ENCODE measurements around the gene FTCD.

FTCD gene

DNA sequence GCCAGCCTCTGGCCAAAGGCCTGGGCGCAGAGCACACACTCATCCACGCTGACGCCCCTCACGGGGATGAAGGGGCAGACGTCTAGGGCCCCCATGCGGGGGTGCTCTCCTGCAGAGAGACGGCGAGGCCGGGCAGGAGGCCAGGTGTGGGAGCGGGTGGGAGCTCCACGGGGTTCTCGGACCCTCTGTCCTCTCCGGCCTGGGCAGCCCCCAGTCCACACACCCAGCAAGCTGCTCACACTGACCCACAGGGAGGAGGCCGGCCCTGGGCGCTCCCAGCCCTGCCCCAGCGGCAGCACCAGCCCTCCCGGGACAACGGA lies 2.5 kb downstream of the FTCD start:
- no peaks in the 10 kb centered on the region for H3K36me3 ChIP-seq (ENCODE audit: insufficient read depth, low read length)
- H3K79me2 ChIP-seq (ENCODE audit: insufficient read depth, low read length) = no peaks in the 10 kb centered on the region
- DNase-seq (no peak), ATAC-seq (ENCODE audit: insufficient read depth, low read depth) (no peak)
- H3K9ac ChIP-seq (ENCODE audit: low read depth, low read length) = no peak overlapping the region
- no peaks in the 10 kb centered on the region for H3K4me1 ChIP-seq (ENCODE audit: insufficient read depth, low read length)
- H4K20me1 ChIP-seq (ENCODE audit: insufficient read depth, low read length) = peaks cover 3% of the 10 kb centered on the region; the same call in 1 of the 2 replicates
- H3K9me3 ChIP-seq (ENCODE audit: insufficient read depth, low read length, severe bottlenecking) = no peaks in the 10 kb centered on the region
- no peaks in the 10 kb centered on the region for H3K27me3 ChIP-seq (ENCODE audit: insufficient read depth, low read length, poor library complexity)
- H2AFZ ChIP-seq (ENCODE audit: low read depth, low read length) = no peak overlapping the region
- TF ChIP-seq, protein P1, sequence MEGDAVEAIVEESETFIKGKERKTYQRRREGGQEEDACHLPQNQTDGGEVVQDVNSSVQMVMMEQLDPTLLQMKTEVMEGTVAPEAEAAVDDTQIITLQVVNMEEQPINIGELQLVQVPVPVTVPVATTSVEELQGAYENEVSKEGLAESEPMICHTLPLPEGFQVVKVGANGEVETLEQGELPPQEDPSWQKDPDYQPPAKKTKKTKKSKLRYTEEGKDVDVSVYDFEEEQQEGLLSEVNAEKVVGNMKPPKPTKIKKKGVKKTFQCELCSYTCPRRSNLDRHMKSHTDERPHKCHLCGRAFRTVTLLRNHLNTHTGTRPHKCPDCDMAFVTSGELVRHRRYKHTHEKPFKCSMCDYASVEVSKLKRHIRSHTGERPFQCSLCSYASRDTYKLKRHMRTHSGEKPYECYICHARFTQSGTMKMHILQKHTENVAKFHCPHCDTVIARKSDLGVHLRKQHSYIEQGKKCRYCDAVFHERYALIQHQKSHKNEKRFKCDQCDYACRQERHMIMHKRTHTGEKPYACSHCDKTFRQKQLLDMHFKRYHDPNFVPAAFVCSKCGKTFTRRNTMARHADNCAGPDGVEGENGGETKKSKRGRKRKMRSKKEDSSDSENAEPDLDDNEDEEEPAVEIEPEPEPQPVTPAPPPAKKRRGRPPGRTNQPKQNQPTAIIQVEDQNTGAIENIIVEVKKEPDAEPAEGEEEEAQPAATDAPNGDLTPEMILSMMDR (IDR thresholded peaks at IDR 0.05; ENCODE audit: borderline replicate concordance, extremely low read depth, low read length, poor library complexity, severe bottlenecking) = no peak
- TF ChIP-seq EZH2 (IDR thresholded peaks at IDR 0.05; ENCODE audit: borderline replicate concordance, low read depth, low read length, severe bottlenecking) = no peak
- H3K4me3 ChIP-seq (ENCODE audit: low read depth in 1 of 2, low read length in 2 of 2) = no peak overlapping the region
- no peak overlapping the region for H3K4me2 ChIP-seq (ENCODE audit: insufficient read depth, low read length)
- no peak overlapping the region for H3K27ac ChIP-seq (ENCODE audit: low read length)

DNA sequence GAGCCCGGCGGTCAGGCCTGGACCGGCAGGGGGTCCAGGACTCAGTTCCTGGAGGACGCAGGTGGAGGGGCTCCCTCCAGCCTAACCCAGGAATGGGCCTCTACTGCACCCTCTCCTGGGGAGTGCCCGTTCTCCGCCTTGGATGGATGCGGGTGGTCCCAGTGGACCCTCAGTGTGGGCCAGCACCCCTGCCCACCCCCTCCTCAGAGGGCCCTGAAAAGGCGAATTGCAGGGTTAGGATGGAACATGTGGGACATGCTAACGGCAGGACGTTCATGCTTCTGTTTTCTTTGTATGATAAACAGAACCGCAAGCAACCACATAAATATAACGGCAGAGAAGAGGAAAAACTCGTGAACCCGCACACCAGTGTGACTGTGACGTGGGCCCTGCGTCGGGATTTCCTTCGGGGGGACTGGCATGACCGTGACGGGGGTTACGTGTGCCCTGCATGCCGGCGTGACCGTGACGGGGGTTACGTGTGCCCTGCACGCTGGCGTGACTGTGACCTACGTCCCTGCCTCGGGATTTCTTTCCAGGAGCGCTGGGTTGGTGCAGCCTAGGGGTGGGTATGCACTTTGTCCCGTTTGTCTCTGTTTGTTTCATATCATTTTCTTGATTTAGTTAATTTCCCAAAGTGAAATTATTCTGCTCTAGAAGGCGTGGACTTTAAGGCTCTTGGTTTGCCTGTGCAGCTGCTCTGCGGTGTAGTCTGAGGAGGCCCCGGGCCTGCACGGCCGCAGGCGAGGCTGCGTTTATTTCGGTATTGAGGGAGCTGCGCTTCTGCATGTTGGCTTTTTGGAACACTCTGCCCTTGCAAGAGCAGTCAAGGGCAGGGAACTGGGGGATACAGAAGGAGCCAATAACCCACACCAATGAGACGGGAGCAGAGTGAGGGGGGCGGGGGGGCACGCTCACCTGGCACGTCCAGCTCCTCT lies 3.1 kb downstream of the FTCD start:
- Histone ChIP-seq H2AFZ (ENCODE audit: low read depth, low read length) (no peak overlapping the region), H3K9me3 (ENCODE audit: insufficient read depth, low read length, severe bottlenecking) (no peaks in the 10 kb centered on the region), H3K79me2 (ENCODE audit: insufficient read depth, low read length) (no peaks in the 10 kb centered on the region), H3K4me1 (ENCODE audit: insufficient read depth, low read length) (no peaks in the 10 kb centered on the region), H3K9ac (ENCODE audit: low read depth, low read length) (no peak overlapping the region), H3K27ac (ENCODE audit: low read length) (no peak overlapping the region), H4K20me1 (ENCODE audit: insufficient read depth, low read length) (peaks cover 3% of the 10 kb centered on the region; the same call in 1 of the 2 replicates), H3K4me3 (ENCODE audit: low read depth in 1 of 2, low read length in 2 of 2) (no peak overlapping the region), H3K27me3 (ENCODE audit: insufficient read depth, low read length, poor library complexity) (no peaks in the 10 kb centered on the region), H3K36me3 (ENCODE audit: insufficient read depth, low read length) (no peaks in the 10 kb centered on the region), H3K4me2 (ENCODE audit: insufficient read depth, low read length) (no peak overlapping the region)
- no peak for DNase-seq
- no peak for TF ChIP-seq EZH2 (IDR thresholded peaks at IDR 0.05; ENCODE audit: borderline replicate concordance, low read depth, low read length, severe bottlenecking)
- TF ChIP-seq, protein P1 (IDR thresholded peaks at IDR 0.05; ENCODE audit: borderline replicate concordance, extremely low read depth, low read length, poor library complexity, severe bottlenecking) = no peak
- ATAC-seq (ENCODE audit: insufficient read depth, low read depth) = no peak

DNA sequence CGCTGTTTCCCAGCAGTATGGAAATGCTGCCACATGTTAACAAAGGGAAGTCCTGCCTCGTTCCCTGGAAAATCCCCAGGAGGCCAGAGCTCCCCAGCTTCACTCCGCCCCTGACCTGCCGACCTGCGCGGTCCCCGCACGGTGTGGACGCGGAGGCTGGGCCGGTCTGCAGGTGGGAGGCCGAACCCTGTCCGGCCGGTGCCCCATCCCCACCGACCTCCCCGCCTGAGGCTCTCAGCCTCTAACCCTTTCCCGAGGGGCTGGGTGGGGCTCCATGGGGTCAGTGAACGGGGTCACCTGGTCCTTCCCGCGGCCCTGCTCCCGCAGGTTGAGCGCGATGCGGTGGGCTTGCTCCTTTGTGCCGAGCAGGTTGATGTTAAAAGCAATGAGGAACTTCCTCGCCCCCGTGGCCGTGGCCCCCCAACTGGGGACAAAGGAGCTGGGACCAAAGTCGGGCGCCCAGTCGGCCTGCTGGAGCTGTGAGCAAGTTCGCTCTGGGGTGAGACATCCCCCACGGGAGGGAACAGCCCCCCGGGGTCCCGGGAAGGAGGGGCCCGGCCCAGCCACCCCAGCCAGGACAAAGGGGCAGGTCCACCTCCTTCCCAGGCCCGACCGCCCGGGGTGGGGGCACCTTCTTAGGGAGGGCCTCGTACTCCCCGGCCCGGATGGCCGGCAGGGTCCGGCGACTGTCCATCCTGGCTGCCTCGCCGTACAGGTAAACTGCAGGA lies 4.0 kb downstream of the FTCD start:
- Histone ChIP-seq H3K79me2 (ENCODE audit: insufficient read depth, low read length) (no peaks in the 10 kb centered on the region), H3K9me3 (ENCODE audit: insufficient read depth, low read length, severe bottlenecking) (no peaks in the 10 kb centered on the region), H3K27me3 (ENCODE audit: insufficient read depth, low read length, poor library complexity) (no peaks in the 10 kb centered on the region), H3K4me2 (ENCODE audit: insufficient read depth, low read length) (no peak overlapping the region), H3K9ac (ENCODE audit: low read depth, low read length) (no peak overlapping the region), H4K20me1 (ENCODE audit: insufficient read depth, low read length) (peaks cover 3% of the 10 kb centered on the region; the same call in 1 of the 2 replicates), H3K4me1 (ENCODE audit: insufficient read depth, low read length) (no peaks in the 10 kb centered on the region), H2AFZ (ENCODE audit: low read depth, low read length) (no peak overlapping the region), H3K27ac (ENCODE audit: low read length) (no peak overlapping the region), H3K4me3 (ENCODE audit: low read depth in 1 of 2, low read length in 2 of 2) (no peak overlapping the region), H3K36me3 (ENCODE audit: insufficient read depth, low read length) (no peaks in the 10 kb centered on the region)
- no peak for DNase-seq
- TF ChIP-seq, protein P1 (IDR thresholded peaks at IDR 0.05; ENCODE audit: borderline replicate concordance, extremely low read depth, low read length, poor library complexity, severe bottlenecking) = no peak
- no peak for TF ChIP-seq EZH2 (IDR thresholded peaks at IDR 0.05; ENCODE audit: borderline replicate concordance, low read depth, low read length, severe bottlenecking)
- ATAC-seq (ENCODE audit: insufficient read depth, low read depth) = no peak

All from DND-41 (cell line).